ENCODE data around the gene BSCL2. TPM values are rescaled to one million over a fixed set of nuclear protein-coding genes. Genes with fewer than 3 reads are reported as not detected.
"Not testable (repeated sequence)": the region's sequence is repeated elsewhere in the genome, so short reads cannot be mapped to it uniquely, and the experiment has no call there.

BSCL2 gene
- total RNA-seq, 1 donor from 2014 or later, result 20.9 TPM

DNA sequence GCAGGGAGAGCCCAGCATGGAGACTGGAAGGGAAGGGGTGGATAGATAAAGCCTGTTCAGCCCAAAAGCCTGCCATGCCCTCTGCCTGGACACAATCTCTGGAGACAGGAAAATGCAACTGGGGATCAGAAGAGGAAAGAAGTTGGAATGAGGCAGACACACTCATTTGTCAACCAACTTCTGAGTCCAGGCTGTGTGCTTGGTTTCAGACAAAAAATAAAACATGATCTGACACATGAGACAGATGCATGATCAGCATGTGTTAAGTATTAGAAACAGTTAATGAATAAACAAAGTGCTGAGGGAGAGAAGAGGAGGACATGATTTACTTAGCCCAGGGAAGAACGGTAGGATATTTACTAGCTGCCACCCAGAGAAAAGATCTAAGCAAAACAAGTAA lies 18.7 kb downstream of the BSCL2 start:
- DNase-seq (ENCODE audit: low read depth, low spot score), result no peak

DNA sequence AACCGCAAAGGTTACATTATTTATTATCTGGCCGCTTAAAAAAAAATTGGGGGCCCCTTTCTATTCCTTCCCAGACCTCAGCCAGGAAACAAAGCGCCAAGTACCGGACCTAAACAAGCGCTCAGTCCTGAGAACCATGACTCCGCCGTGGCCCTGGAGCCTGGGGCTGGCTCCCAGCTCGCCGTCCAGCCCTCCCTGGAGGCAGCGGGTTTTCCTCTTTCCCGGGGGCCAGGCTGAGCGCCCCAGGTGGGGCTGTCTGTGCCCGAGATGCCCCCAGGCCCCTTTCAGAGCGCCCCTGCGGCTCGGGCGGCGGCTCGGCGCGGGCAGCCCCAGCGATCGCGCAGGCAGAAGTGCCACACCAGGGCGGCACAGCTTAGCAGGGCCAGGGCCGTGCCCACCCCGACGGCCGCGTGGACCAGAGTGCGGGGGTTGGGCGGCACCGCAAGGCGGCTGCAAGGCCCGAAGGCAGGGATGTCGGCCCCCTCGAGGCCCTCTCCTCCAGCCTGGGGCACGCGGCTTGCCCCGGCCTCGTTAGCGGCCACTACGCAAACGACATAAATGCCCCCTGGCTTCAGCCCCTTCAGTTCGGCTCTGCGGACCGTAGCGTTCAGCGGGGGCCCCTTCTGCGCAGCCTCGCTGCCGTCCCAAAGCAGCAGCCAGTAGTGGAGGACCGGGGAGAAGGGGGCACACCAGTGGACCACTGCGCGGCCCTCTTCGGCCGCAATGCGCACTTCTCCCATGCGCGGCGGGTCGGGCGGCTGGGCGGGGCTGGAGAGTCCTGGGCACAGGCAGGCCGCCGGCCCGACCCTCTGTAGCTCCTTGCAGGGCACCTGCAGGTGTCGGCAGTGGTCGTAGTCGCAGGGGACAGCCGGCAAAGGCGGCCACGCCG lies 19.5 kb downstream of the BSCL2 start:
- DNase-seq (ENCODE audit: low read depth, low spot score), result no peak

DNA sequence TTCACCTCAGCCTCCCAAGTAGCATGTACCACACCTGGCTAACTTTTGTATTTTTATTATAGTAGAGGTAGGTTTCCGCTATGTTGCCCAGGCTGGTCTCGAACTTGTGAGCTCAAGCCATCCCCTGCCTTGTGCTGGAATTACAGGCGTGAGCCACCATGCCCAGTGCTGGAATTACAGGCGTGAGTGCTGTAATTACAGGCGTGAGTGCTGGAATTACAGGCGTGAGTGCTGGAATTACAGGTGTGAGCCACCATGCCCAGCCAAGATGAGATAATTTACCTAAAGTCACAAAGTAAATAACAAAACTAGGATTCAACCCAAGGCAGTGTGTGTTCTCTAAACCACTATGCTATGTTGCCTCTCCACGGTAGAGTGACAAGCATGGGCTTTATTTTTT lies 24.7 kb downstream of the BSCL2 start:
- no peak for DNase-seq (ENCODE audit: low read depth, low spot score)

DNA sequence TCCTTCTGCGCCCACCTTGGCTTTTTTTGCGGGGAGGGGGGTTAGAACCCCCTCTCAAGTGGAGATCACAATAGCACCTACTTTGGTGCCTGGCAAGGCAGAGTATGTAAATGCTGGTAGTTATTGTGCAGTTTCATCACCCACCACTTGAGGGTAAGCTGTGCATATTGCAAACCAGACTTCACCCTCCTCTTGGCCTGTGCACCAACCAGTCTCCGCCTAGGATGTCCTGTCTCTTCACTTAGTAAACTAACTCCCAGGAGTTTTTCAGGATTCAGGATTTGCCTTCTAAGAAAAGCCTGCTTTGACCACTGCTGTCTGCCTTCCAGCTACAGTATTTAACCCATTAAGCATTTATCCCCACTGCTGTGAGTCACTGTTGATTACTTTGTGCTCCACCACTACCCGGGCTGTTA lies 26.4 kb downstream of the BSCL2 start:
- DNase-seq (ENCODE audit: low read depth, low spot score), result peak; percentile 49

DNA sequence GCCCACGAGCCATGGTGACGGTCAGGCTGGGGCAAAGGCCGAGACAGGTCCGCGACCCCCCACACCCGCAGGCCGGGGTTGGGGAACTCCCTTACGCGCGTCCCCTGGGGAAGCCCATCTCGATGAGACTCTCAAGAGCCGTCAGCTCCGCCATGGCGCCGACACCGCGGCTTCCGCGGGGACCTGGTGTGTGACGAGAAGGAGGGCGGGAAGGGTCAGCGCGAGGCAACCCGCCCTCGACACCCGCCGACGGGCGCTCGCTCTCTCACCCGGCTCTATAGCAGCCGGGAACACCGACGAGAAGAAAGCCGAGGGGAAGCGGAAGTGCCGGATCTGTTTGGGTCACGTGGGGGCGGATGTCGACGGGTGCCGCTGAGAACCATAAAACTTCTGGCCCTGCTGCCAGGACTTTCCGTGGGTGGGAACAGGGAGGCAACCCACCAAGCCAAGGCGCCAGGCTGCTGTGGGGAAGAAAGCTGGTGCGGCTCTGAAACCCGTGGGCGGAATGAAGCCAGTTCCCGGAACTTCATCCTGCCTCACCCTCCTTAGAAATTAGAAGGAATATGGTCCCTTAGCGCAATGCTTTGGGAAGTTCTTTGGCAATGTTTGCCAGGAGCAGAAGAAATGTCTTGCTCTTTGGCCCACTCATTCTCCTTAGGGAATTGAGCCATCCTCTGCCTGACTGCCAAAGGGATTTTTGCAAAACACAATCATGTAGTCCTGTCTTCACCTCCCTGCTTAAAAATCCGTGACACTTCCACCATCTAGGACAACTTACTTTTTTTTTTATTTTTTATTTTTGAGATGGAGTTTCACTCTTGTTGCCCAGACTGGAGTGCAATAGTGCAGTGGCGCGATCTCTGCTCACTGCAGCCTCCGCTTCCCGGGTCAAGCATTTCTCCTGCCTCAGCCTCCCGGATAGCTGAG lies 28.2 kb downstream of the BSCL2 start, which contains the start of gene UBXN1:
Gene UBXN1 (minus strand): TSS at position 304 of the 927 bp plus-strand sequence. CDS start 150 bp downstream, at position 154.
- DNase-seq (ENCODE audit: low read depth, low spot score), result peak; percentile 55

DNA sequence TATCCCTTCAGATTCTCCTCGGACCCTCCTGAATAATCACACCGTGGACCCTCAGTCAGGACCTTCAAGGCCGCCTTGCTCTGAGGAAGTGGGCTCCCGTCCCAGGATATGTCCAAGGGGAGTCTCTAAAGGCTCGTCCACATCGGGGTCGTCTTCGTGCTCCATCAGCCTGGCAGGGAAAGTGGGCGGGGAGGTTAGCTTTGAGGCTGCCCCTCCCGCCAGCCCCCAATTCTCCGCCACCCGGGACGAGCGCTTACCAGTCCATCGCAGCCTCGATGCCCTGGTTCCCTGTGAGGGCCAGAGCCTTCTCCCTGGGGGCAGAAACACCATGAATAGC lies 28.8 kb downstream of the BSCL2 start:
- DNase-seq (ENCODE audit: low read depth, low spot score), result no peak

DNA sequence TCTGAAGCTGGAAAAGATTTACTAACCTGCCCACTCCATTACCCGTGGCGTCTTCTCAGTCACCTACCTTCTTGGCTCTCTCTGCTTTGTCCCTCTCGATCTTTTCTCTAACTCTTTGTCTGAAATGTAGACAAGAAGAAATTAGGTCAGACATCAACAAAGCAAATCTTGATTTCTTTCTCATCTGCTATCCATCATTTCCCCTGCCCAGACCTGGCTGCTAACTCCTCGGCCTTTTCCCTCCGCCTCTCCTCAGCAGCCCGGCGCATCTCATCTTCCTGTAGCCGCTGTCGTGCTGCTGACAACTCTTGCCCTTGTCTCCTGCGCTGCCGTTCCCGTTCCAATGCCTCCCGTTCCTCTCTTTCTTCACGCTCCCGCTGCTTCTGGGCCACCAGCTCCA lies 29.5 kb downstream of the BSCL2 start:
- DNase-seq (ENCODE audit: low read depth, low spot score), result no peak

DNA sequence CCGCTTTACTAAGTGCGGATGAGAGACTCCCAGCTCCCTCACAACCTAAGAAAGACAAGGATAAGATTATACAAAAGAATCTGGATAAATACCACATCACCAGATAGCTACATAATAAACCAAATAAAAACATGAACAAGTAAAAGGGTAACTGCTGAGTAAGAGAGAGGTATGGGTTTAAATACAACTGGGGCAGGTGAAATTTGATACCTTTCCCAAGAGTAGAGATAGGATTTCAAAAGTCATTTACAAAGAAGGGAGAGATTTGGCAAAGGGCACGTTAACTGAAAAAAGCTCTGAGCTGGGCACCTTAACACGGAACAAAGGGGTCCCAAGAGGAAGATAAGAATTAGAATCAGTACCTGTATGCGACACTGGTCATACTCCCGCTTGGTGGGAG lies 30.1 kb downstream of the BSCL2 start:
- DNase-seq (ENCODE audit: low read depth, low spot score), result no peak

DNA sequence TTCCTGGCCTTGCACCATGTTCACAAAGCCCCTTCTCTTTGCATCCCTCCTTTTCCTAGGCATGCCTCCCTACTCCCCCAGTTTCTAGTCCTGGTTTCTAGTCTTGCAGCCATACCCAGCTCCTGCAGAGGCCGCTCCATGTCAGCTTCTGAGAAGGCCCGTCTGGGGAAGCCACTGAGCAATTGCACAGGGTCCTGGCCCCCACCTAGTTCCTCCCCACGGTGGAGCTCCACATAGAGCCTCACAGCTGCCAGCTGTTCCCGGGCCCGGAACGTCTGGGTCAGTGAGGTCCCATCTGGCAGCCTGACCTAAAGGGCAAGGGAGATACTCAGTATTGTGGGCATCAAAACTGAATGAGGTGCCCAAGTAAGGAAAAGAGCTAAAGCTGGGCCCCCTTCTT lies 30.5 kb downstream of the BSCL2 start:
- DNase-seq (ENCODE audit: low read depth, low spot score), result no peak

DNA sequence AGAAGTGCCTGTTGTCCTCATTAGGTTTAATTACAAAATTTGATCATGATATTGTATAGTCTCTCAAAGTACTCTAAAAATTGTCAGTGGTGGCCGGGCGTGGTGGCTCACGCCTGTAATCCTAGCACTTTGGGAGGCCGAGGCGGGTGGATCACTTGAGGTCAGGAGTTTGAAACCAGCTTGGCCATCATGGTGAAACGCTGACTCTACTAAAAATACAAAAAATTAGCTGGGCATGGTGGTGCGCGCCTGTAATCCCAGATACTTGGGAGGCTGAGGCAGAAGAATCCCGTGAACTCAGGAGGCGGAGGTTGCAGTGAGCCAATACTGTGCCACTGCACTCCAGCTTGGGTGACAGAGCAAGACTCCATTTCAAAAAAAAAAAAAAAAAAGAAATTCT lies 31.8 kb downstream of the BSCL2 start:
- not testable (repeated sequence) for DNase-seq (ENCODE audit: low read depth, low spot score)

DNA sequence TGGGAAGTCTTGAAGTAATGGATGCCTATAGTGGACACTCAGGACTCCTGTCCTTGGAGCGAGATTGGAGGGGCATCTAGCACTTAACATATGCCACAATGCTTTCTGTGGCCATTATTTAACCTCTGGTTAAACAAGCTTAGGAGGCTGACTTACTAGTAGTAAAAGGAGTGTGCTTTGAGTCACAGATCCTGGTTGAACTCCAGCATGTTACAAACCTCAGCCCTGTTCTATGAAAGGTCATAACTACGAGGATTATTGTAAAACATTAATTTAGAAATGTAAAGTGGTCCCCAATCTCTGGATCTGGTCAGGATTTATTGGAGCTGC lies 34.1 kb downstream of the BSCL2 start:
- DNase-seq (ENCODE audit: low read depth, low spot score), result no peak

DNA sequence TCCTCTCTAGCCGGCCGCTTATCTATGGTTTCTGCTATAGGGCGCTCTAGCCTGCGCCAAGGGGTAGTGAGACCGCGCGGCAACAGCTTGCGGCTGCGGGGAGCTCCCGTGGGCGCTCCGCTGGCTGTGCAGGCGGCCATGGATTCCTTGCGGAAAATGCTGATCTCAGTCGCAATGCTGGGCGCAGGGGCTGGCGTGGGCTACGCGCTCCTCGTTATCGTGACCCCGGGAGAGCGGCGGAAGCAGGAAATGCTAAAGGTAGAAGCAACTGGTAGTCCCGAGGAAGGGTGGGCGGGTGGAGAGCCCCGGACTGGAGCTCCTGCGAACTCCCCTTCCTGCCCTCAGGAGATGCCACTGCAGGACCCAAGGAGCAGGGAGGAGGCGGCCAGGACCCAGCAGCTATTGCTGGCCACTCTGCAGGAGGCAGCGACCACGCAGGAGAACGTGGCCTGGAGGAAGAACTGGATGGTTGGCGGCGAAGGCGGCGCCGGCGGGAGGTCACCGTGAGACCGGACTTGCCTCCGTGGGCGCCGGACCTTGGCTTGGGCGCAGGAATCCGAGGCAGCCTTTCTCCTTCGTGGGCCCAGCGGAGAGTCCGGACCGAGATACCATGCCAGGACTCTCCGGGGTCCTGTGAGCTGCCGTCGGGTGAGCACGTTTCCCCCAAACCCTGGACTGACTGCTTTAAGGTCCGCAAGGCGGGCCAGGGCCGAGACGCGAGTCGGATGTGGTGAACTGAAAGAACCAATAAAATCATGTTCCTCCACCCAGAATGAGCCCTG lies 35.4 kb downstream of the BSCL2 start, which contains the start of the genes LBHD1 and UQCC3:
Gene LBHD1 (minus strand): TSS at position 660 of the 782 bp plus-strand sequence. CDS start 2,236 bp downstream, outside the sequence.
Gene UQCC3 (plus strand): TSS at position 66 of the 782 bp plus-strand sequence. CDS start 73 bp downstream, at position 139.
- DNase-seq (ENCODE audit: low read depth, low spot score), result peak; percentile 57

DNA sequence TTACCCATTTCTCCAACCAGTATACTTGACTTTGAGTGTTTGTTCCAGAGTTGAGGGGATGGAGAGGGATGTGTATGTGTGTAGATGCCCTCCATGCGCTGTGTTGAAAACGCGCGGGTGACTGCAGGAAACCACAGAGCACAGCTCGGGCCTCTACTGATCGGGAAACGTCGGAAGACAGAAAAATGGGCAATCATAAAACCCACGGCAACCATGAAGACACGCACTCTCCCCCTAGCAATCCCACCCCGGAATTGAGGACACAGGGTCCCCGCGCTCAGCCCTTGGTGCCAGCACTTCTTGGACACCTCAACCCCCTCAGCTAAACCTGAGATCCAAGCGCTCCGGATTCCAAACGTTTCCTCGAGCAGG lies 36.0 kb downstream of the BSCL2 start:
- no peak for DNase-seq (ENCODE audit: low read depth, low spot score)

DNA sequence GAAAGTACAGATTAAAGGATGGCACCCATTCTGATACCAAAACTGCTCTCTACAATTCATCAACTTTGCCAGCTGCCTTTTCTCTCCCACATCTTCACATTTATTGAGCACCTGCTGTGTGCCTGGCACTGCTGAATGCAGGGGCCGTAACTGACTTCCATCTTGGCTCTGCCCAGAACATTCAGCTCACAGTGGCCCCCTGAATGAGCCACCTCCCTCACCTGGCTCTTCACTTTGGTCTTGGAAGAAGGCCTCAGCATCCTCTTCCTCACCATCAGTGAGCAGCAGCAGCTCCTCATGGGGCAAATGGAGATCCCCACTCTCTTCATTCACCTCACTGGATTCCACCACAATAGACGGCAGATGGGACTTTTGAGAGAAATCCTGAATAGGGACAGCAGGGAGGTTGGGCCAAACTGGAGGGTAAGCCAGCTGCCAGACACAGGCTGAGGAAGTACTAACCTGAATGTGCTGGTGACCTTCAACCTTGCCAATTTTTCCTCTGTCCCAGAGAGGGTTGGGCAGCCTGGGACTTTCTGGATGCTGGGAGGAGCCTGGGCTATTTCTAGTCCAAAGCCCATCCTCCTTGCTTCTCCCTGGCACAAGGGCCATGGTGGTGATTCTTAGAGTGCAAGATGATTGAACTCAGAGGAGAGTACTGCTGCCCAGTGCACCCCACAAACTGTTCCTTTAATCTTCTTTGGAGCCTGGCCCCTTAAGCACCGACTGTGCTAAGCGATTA lies 37.6 kb downstream of the BSCL2 start:
- DNase-seq (ENCODE audit: low read depth, low spot score), result no peak

DNA sequence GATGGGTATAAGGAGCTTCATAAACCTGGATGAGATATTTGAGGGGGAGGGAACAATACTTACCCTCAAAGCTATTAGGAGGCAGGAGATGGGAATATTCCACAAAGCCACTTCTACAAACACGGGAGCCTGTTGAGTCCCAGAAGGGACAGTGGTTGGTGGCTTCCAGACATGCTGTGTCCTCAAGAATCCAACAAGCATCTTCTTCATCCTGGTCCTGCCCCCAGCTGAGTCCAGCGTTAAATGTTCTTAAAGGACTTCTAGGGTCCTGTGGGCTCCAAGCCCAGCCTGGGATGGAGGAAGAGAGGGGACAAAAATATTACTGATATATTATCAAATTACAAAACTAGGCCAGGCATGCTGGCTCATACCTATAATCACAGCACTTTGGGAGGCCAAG lies 39.8 kb downstream of the BSCL2 start:
- DNase-seq (ENCODE audit: low read depth, low spot score), result no peak

DNA sequence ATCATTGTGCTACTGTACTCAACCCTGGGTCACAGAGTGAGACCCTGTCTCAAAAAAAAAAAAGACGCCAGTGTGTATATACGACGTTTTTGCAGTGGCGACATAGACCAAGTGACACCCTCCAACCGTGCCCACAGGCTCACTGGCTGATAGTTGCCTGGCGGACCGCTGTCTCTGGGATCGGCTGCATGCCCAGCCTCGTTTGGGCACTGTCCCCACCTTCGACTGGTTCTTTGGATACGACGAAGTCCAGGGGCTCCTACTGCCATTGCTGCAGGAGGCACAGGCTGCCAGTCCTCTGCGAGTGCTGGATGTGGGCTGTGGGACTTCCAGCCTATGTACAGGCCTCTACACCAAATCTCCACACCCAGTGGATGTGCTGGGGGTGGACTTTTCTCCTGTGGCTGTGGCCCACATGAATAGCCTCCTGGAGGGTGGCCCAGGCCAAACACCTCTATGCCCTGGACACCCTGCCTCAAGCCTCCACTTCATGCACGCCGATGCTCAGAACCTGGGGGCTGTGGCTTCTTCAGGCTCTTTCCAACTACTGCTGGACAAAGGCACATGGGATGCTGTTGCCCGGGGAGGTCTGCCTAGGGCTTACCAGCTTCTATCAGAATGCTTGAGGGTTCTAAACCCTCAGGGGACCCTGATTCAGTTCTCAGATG lies 40.8 kb downstream of the BSCL2 start:
- DNase-seq (ENCODE audit: low read depth, low spot score), result no peak

DNA sequence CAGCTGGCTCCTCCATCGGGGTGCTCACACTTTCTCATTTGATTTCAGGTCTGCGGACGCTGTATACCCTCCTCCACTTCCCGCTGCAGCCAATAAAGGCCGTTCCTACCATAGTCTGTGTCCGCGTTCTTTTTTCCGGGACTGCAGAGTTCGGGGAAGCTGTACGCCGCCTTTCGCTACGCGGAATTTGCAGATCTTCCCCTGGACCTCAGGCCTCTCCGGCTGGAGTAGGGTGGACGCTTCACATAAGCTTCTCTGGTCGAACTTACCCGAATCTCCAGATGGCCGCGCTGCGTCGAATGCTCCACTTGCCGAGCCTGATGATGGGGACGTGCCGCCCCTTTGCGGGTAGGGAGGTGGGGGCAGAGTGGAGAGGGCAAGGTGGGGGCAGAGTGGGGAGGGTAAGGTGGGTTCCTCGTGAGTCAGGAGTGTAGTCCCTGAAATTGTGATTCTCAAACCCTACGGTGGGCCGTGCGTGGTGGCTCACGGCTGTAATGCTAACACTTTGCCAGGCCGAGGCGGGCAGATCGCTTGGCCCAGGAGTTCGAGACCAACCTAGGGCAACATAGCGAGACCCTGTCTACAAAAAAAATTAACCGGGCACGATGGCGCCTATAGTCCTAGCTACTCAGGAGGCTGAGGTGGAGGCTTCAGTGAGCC lies 41.5 kb downstream of the BSCL2 start:
- DNase-seq (ENCODE audit: low read depth, low spot score), result peak; percentile 30

DNA sequence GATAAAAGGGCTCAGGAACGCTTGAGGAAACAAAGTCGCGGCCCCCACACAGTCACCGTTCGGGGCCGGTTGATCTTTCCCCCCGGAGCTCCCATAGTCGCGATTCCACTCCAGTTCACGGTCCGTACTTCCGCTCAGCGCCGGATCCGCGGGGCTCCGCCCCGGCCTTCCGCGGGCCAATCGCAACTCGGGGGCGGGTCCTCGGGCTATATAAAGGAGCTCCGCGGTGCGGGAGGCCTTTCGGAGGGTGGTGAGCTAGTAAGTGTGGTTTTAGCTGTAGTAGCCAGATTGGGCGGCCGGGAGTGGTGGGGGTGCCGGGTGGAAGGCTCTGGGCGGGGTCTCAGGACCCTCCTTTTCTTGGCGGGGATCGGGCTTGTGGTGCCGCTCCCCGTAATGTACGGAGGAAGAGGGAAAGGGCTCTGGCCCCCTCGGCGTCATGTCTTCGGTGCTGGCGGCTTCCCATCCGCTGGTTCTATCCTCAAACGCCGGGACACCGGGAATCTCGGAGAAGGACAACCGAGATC lies 42.1 kb downstream of the BSCL2 start, which contains the start of the genes C11orf98 and CSKMT:
Gene C11orf98 (minus strand): TSS at position 136 of the 524 bp plus-strand sequence. CDS start 41 bp downstream, at position 95.
Gene CSKMT (plus strand): TSS at position 238 of the 524 bp plus-strand sequence. CDS start 568 bp downstream, outside the sequence.
- peak; percentile 71 for DNase-seq (ENCODE audit: low read depth, low spot score)
